Measurements from ENCODE around the gene COX5B.
"Not testable (repeated sequence)": the region's sequence is repeated elsewhere in the genome, so short reads cannot be mapped to it uniquely, and the experiment has no call there.

The COX5B gene

GRCh38 chr2:97654309-97654708 is 8.4 kb downstream of the COX5B start:
- no peak for DNase-seq (ENCODE audit: low read depth)

GRCh38 chr2:97654791-97655190 is 8.9 kb downstream of the COX5B start:
- DNase-seq (ENCODE audit: low read depth) = no peak

- no peak for DNase-seq (ENCODE audit: low read depth)
Measured at GRCh38 chr2:97656129-97656755, 10.4 kb downstream of the COX5B start.

GRCh38 chr2:97656905-97657587 is 11.2 kb downstream of the COX5B start:
- no peak for DNase-seq (ENCODE audit: low read depth)

- DNase-seq (ENCODE audit: low read depth) = no peak
Measured at GRCh38 chr2:97657986-97658690, 12.3 kb downstream of the COX5B start.

GRCh38 chr2:97658691-97659157 is 12.9 kb downstream of the COX5B start:
- DNase-seq (ENCODE audit: low read depth) = no peak

GRCh38 chr2:97659256-97660043 is 13.6 kb downstream of the COX5B start:
- no peak for DNase-seq (ENCODE audit: low read depth)

- DNase-seq (ENCODE audit: low read depth) = no peak
Measured at GRCh38 chr2:97660044-97660774, 14.3 kb downstream of the COX5B start.

GRCh38 chr2:97660775-97661389 is 15.0 kb downstream of the COX5B start:
- DNase-seq (ENCODE audit: low read depth) = peak; percentile 16

- no peak for DNase-seq (ENCODE audit: low read depth)
Measured at GRCh38 chr2:97661927-97662326, 16.1 kb downstream of the COX5B start.

- DNase-seq (ENCODE audit: low read depth) = no peak
Measured at GRCh38 chr2:97662386-97662894, 16.6 kb downstream of the COX5B start.

GRCh38 chr2:97662895-97663625 is 17.2 kb downstream of the COX5B start:
- DNase-seq (ENCODE audit: low read depth) = peak; percentile 97

- DNase-seq (ENCODE audit: low read depth) = no peak
Measured at GRCh38 chr2:97663626-97663961, 17.7 kb downstream of the COX5B start.

GRCh38 chr2:97663962-97664635 is 18.2 kb downstream of the COX5B start, which contains the start of gene ACTR1B:
TSS of gene ACTR1B (minus strand) at chr2:97664044. CDS start at chr2:97663890, 154 bp downstream.
- DNase-seq (ENCODE audit: low read depth) = peak; percentile 98

GRCh38 chr2:97664636-97664970 is 18.7 kb downstream of the COX5B start:
- DNase-seq (ENCODE audit: low read depth) = no peak

- no peak for DNase-seq (ENCODE audit: low read depth)
Measured at GRCh38 chr2:97669448-97669847, 23.6 kb downstream of the COX5B start, which contains the start of gene C2orf92. TSS of gene C2orf92 (plus strand) at chr2:97669713. CDS start at chr2:97669789, 76 bp downstream.

- DNase-seq (ENCODE audit: low read depth) = no peak
Measured at GRCh38 chr2:97670471-97670870, 24.6 kb downstream of the COX5B start.

- no peak for DNase-seq (ENCODE audit: low read depth)
Measured at GRCh38 chr2:97671526-97671925, 25.7 kb downstream of the COX5B start.

- not testable (repeated sequence) for DNase-seq (ENCODE audit: low read depth)
Measured at GRCh38 chr2:97672606-97673140, 26.8 kb downstream of the COX5B start.

Data from EH (cell line).